GM21576 (cell line): ENCODE measurements around the gene GLMN.
"Not testable (repeated sequence)": the region's sequence is repeated elsewhere in the genome, so short reads cannot be mapped to it uniquely, and the experiment has no call there.

Experiments
- ATAC-seq: cut with Tn5 transposase; IDR thresholded peaks from one replicate; pipeline ENCODE4 v1.9.1; 2021; ENCODE audit warnings: mild to moderate bottlenecking, moderate library complexity; ENCODE audit not compliant: unreplicated experiment

GLMN gene

GRCh38 chr1:92299477-92300150, 827 bp upstream of the GLMN start:
- no peak for ATAC-seq

GRCh38 chr1:92298213-92298572, 594 bp downstream of the GLMN start:
- no peak for ATAC-seq

GRCh38 chr1:92291372-92291999, 7.3 kb downstream of the GLMN start:
- ATAC-seq = no peak

- not testable (repeated sequence) for ATAC-seq
These were observed 17.4 kb downstream of the GLMN start for GRCh38 chr1:92281411-92281810.

- not testable (repeated sequence) for ATAC-seq
These were observed 19.0 kb downstream of the GLMN start for GRCh38 chr1:92279781-92280180.

- no peak for ATAC-seq
These were observed 21.6 kb downstream of the GLMN start for GRCh38 chr1:92277105-92277723.

GRCh38 chr1:92276082-92276481, 22.7 kb downstream of the GLMN start:
- no peak for ATAC-seq

- no peak for ATAC-seq
These were observed 23.8 kb downstream of the GLMN start for GRCh38 chr1:92274939-92275338.

GRCh38 chr1:92273039-92273438, 25.7 kb downstream of the GLMN start:
- ATAC-seq = no peak

GRCh38 chr1:92262516-92262915, 36.3 kb downstream of the GLMN start:
- ATAC-seq = no peak

GRCh38 chr1:92259350-92259749, 39.4 kb downstream of the GLMN start:
- ATAC-seq = no peak

GRCh38 chr1:92254714-92255113, 44.1 kb downstream of the GLMN start:
- not testable (repeated sequence) for ATAC-seq

GRCh38 chr1:92244376-92244775, 54.4 kb downstream of the GLMN start:
- no peak for ATAC-seq

- no peak for ATAC-seq
These were observed 58.8 kb downstream of the GLMN start for GRCh38 chr1:92240034-92240433.

- no peak for ATAC-seq
These were observed 68.1 kb downstream of the GLMN start for GRCh38 chr1:92230736-92231135.

- ATAC-seq = no peak
These were observed 70.4 kb downstream of the GLMN start for GRCh38 chr1:92228401-92228800.

GRCh38 chr1:92219028-92219427, 79.8 kb downstream of the GLMN start:
- ATAC-seq = no peak

- no peak for ATAC-seq
These were observed 80.2 kb downstream of the GLMN start for GRCh38 chr1:92218559-92218958.

- no peak for ATAC-seq
These were observed 81.1 kb downstream of the GLMN start, which contains the start of gene C1orf146 for GRCh38 chr1:92217721-92218120. C1orf146 (plus strand) TSS chr1:92217915; CDS start chr1:92231421, 13,506 bp downstream.

GRCh38 chr1:92211166-92211565, 87.6 kb downstream of the GLMN start:
- ATAC-seq = no peak

- no peak for ATAC-seq
These were observed 88.1 kb downstream of the GLMN start for GRCh38 chr1:92210701-92211100.

- no peak for ATAC-seq
These were observed 95.7 kb downstream of the GLMN start for GRCh38 chr1:92203105-92203504.
